HFFc6 (cell line): ENCODE measurements around the gene HGF. TPM values are rescaled to one million over a fixed set of nuclear protein-coding genes. Genes with fewer than 3 reads are reported as not detected.

Experiments used
- DNase-seq: peaks from one replicate; pipeline ENCODE4 v3.0.0-alpha.2; 2018
- H3K27ac Mint-ChIP-seq: 2 replicates; pipeline ENCODE4 v1.8.0; 2020; ENCODE audit warnings: mild to moderate bottlenecking, mixed read lengths
- H3K27me3 Mint-ChIP-seq: 2 replicates; pipeline ENCODE4 v1.8.0; 2021; ENCODE audit warnings: mild to moderate bottlenecking, moderate library complexity, mixed read lengths; ENCODE audit not compliant: insufficient read depth
- H3K36me3 Mint-ChIP-seq: 2 replicates; pipeline ENCODE4 v1.8.0; 2021; ENCODE audit warnings: low read depth, mixed read lengths
- H3K4me1 Mint-ChIP-seq: 2 replicates; pipeline ENCODE4 v1.8.0; 2020; ENCODE audit warnings: low read depth, mixed read lengths
- H3K4me3 Mint-ChIP-seq: 2 replicates; pipeline ENCODE4 v1.8.0; 2020; ENCODE audit warnings: mild to moderate bottlenecking, moderate library complexity, mixed read lengths
- H3K9me3 Mint-ChIP-seq: 2 replicates; pipeline ENCODE4 v1.8.0; 2020; ENCODE audit warnings: mild to moderate bottlenecking, mixed read lengths
- CTCF ChIP-seq: fragments of 200-600 bp; sonication (generic); IDR thresholded peaks from 2 replicates; pipeline ENCODE4 v1.5.0; 2021; ENCODE audit warnings: antibody characterized with exemption, mild to moderate bottlenecking
- total RNA-seq, 6 experiments: library from RNA; stranded (reverse); fragmentation: NEBNext Ultra II Directional; extraction: Animal tissue kit (Norgen Biotek cat#: 25700); gene quantifications; 2 replicates in 1 of 6; 3 replicates in 5 of 6; pipeline ENCODE4 v1.2.3, GENCODE V29; 2021

The HGF gene
- total RNA-seq, 6 experiments from 2014 or later: 0.78 to 5.6 (median 4.5) TPM

- no peak overlapping the region for H3K27ac Mint-ChIP-seq
- no peaks in the 10 kb centered on the region for H3K36me3 Mint-ChIP-seq
- no peak overlapping the region for H3K4me3 Mint-ChIP-seq
- H3K27me3 Mint-ChIP-seq: no peaks in the 10 kb centered on the region
- no peak for TF ChIP-seq CTCF
- no peaks in the 10 kb centered on the region for H3K9me3 Mint-ChIP-seq
- no peak for DNase-seq
- H3K4me1 Mint-ChIP-seq: peaks cover 16% of the 10 kb centered on the region
Measured at GRCh38 chr7:81761031-81761430, 8.8 kb downstream of the HGF start.

- no peaks in the 10 kb centered on the region for H3K9me3 Mint-ChIP-seq
- H3K4me3 Mint-ChIP-seq: no peak overlapping the region
- TF ChIP-seq CTCF: no peak
- no peaks in the 10 kb centered on the region for H3K4me1 Mint-ChIP-seq
- H3K27me3 Mint-ChIP-seq: no peaks in the 10 kb centered on the region
- H3K36me3 Mint-ChIP-seq: no peaks in the 10 kb centered on the region
- no peak for DNase-seq
- H3K27ac Mint-ChIP-seq: no peak overlapping the region
Measured at GRCh38 chr7:81754918-81755696, 14.7 kb downstream of the HGF start.

DNA sequence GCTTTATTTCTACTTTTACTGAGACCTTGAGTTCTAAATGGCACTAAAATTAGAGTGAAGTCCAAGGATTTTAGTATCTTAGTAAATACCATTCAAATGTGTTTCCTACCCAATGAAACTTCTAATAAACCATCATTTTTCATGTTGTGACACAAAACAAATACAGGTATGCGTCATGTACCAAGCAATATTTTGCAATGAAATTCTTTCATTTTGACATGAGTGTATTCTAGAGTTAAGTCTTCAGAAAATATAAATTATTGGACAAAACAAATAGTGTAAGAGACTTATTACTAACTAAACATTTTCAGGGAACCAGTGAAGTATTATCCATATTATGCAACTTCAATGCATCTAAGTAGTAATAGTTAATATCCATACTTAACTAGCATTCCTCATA, 16.5 kb downstream of the HGF start:
- no peaks in the 10 kb centered on the region for H3K9me3 Mint-ChIP-seq
- no peak overlapping the region for H3K27ac Mint-ChIP-seq
- no peak overlapping the region for H3K4me3 Mint-ChIP-seq
- TF ChIP-seq CTCF: no peak
- no peaks in the 10 kb centered on the region for H3K36me3 Mint-ChIP-seq
- H3K4me1 Mint-ChIP-seq: no peaks in the 10 kb centered on the region
- no peaks in the 10 kb centered on the region for H3K27me3 Mint-ChIP-seq
- DNase-seq: no peak

GRCh38 chr7:81752318-81752714, 17.5 kb downstream of the HGF start:
- no peak overlapping the region for H3K27ac Mint-ChIP-seq
- no peaks in the 10 kb centered on the region for H3K9me3 Mint-ChIP-seq
- no peaks in the 10 kb centered on the region for H3K4me1 Mint-ChIP-seq
- no peak overlapping the region for H3K4me3 Mint-ChIP-seq
- H3K36me3 Mint-ChIP-seq: no peaks in the 10 kb centered on the region
- no peaks in the 10 kb centered on the region for H3K27me3 Mint-ChIP-seq
- DNase-seq: no peak
- TF ChIP-seq CTCF: no peak

DNA sequence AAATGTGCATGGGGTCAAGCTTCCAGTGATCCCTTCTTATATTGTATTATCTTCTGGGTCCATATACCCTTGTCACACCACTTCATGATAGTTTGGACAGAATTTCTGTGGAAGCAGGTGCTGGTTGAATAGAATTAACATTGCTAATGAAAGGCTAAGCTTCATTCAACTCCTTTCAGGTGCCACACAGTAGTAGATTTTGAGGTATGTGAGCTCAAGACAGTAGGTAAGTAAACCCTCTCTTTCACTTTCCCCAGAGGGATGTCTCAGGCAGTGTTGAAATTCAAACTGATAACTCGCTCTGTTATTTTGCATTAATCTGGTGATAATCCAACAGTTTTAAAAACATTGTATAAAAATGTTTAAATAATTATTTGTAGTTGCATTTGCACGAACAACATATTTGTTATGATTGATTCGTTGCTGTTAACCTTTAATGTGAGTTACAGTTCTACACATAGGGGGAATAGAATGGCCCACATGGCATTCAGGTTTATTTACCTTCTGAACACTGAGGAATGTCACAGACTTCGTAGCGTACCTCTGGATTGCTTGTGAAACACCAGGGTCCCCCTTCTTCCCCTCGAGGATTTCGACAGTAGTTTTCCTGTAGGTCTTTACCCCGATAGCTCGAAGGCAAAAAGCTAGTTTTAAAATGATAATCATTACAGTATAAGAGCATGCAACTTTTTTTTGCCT, 18.1 kb downstream of the HGF start:
- Mint-ChIP-seq H3K9me3 (no peaks in the 10 kb centered on the region), H3K36me3 (no peaks in the 10 kb centered on the region), H3K4me3 (no peak overlapping the region), H3K4me1 (no peaks in the 10 kb centered on the region), H3K27ac (no peak overlapping the region), H3K27me3 (no peaks in the 10 kb centered on the region)
- TF ChIP-seq CTCF: no peak
- no peak for DNase-seq
